H1 (cell line): ENCODE results near the gene CCDC107. TPM values are rescaled to one million over a fixed set of nuclear protein-coding genes. Genes with fewer than 3 reads are reported as not detected.

Source experiments
- CTCF ChIA-PET: fragments of 300-600 bp; sonication (Branson Sonifier 250); formaldehyde crosslinking; loops from one replicate; lab custom pipeline; 2021; ENCODE audit not compliant: partially characterized antibody; lab: Charles Lee
- POLR2A ChIA-PET: fragments of 300-600 bp; sonication (Branson Sonifier 250); formaldehyde crosslinking; loops from one replicate; lab custom pipeline; 2021; ENCODE audit warnings: inconsistent platforms; ENCODE audit not compliant: partially characterized antibody; lab: Charles Lee
- DNase-seq, 2 experiments: peaks; one replicate each; pipeline versions ENCODE4 v3.0.0 to v3.0.0-alpha.2; 2010 to 2022; ENCODE audit warnings: low spot score in 2 of 2, low read depth in 1 of 2, mixed read lengths in 1 of 2
- FAIRE-seq: peaks from 2 replicates; lab custom pipeline; 2011; peaks lifted over from hg19 to GRCh38; lab: Jason Lieb, UNC
- H2AFZ ChIP-seq: 2 replicates; pipeline ENCODE4 v1.8.1; 2012; ENCODE audit warnings: low read length, inconsistent platforms
- H2AK5ac ChIP-seq: 2 replicates; pipeline ENCODE4 v1.6.1; 2013; ENCODE audit warnings: low read depth, low read length
- H2BK120ac ChIP-seq: replicated peaks from 2 replicates; pipeline ENCODE3; 2013; ENCODE audit warnings: low read depth, low read length, inconsistent platforms
- H2BK12ac ChIP-seq: 2 replicates; pipeline ENCODE4 v1.6.1; 2013; ENCODE audit warnings: low read depth, low read length
- H2BK15ac ChIP-seq: 2 replicates; pipeline ENCODE4 v1.6.1; 2013; ENCODE audit warnings: low read length
- H2BK20ac ChIP-seq: 2 replicates; pipeline ENCODE4 v1.6.1; 2013; ENCODE audit warnings: low read length
- H2BK5ac ChIP-seq: 2 replicates; pipeline ENCODE4 v1.6.1; 2013; ENCODE audit warnings: low read depth, low read length
- H3K14ac ChIP-seq: 2 replicates; pipeline ENCODE4 v1.6.1; 2013; ENCODE audit warnings: inconsistent platforms; ENCODE audit not compliant: insufficient read length
- H3K18ac ChIP-seq: 2 replicates; pipeline ENCODE4 v1.6.1; 2013; ENCODE audit warnings: low read length; ENCODE audit errors: extremely low read depth
- H3K23ac ChIP-seq: 2 replicates; pipeline ENCODE4 v1.6.1; 2013; ENCODE audit warnings: inconsistent platforms; ENCODE audit not compliant: insufficient read length
- H3K23me2 ChIP-seq: 2 replicates; pipeline ENCODE4 v1.6.1; 2013; ENCODE audit warnings: low read depth, low read length
- H3K27ac ChIP-seq: 2 replicates; pipeline ENCODE4 v1.6.1; 2011; ENCODE audit warnings: low read depth, low read length, inconsistent platforms
- H3K27me3 ChIP-seq, 4 experiments: replicated peaks in 1 of 4; 1 replicate in 1 of 4; 2 replicates in 3 of 4; pipeline versions ENCODE4 v1.6.1 to v1.8.1; 2011 to 2013; ENCODE audit warnings: low read length in 3 of 4, mild to moderate bottlenecking in 3 of 4, inconsistent platforms in 2 of 4, mixed read lengths in 2 of 4, moderate library complexity in 1 of 4; ENCODE audit not compliant: control insufficient read depth in 3 of 4, insufficient read depth in 3 of 4; ENCODE audit errors: extremely low read depth in 1 of 4
- H3K36me3 ChIP-seq, 4 experiments: 2 replicates each; pipeline versions ENCODE4 v1.6.1 to v1.8.1; 2011 to 2013; ENCODE audit warnings: mild to moderate bottlenecking in 4 of 4, low read length in 3 of 4, moderate library complexity in 2 of 4, control low read depth in 1 of 4, inconsistent platforms in 1 of 4; ENCODE audit not compliant: insufficient read depth in 4 of 4, control insufficient read depth in 2 of 4
- H3K4ac ChIP-seq: replicated peaks from 2 replicates; pipeline ENCODE3; 2013; ENCODE audit warnings: low read length, low read depth, mixed read lengths, inconsistent platforms; ENCODE audit not compliant: insufficient read length
- H3K4me1 ChIP-seq, 4 experiments: replicated peaks in 1 of 4; 1 replicate in 1 of 4; 2 replicates in 3 of 4; pipeline versions ENCODE4 v1.6.1 to v1.8.1; 2011 to 2013; ENCODE audit warnings: low read length in 3 of 4, inconsistent platforms in 2 of 4, mixed read lengths in 1 of 4; ENCODE audit not compliant: insufficient read depth in 4 of 4, control insufficient read depth in 3 of 4
- H3K4me2 ChIP-seq, 2 experiments: 2 replicates each; pipeline versions ENCODE4 v1.6.1 to v1.8.1; 2011 to 2013; ENCODE audit warnings: low read depth in 2 of 2, low read length in 2 of 2, control low read depth in 1 of 2, inconsistent platforms in 1 of 2, mild to moderate bottlenecking in 1 of 2; ENCODE audit not compliant: insufficient read depth in 1 of 2
- H3K4me3 ChIP-seq, 4 experiments: fragments of 200-600, 300-600 bp in 1 of 4; sonication (generic), shearing (Covaris generic), sonication (Bioruptor Twin) in 1 of 4; 2 replicates each; pipeline versions ENCODE4 v1.5.1 to v1.8.1; 2011 to 2016; ENCODE audit warnings: low read length in 4 of 4, low read depth in 3 of 4, control low read depth in 2 of 4, inconsistent platforms in 2 of 4, mild to moderate bottlenecking in 2 of 4, mixed read lengths in 1 of 4, moderate library complexity in 1 of 4; ENCODE audit not compliant: insufficient read depth in 2 of 4; ENCODE audit errors: extremely low read depth in 1 of 4
- H3K56ac ChIP-seq: replicated peaks from 2 replicates; pipeline ENCODE3; 2013; ENCODE audit warnings: low read depth, mild to moderate bottlenecking, mixed read lengths, low read length, inconsistent platforms; ENCODE audit not compliant: insufficient read length
- H3K79me1 ChIP-seq: 2 replicates; pipeline ENCODE4 v1.6.1; 2013; ENCODE audit warnings: low read depth, low read length, control low read depth
- H3K79me2 ChIP-seq, 2 experiments: 2 replicates each; pipeline versions ENCODE4 v1.6.1 to v1.8.1; 2012 to 2013; ENCODE audit warnings: low read length in 2 of 2, mild to moderate bottlenecking in 2 of 2, inconsistent platforms in 1 of 2; ENCODE audit not compliant: insufficient read depth in 2 of 2, control insufficient read depth in 1 of 2
- H3K9ac ChIP-seq, 4 experiments: replicated peaks in 1 of 4; 1 replicate in 1 of 4; 2 replicates in 3 of 4; pipeline versions ENCODE4 v1.6.1 to v1.8.1; 2011 to 2013; ENCODE audit warnings: low read depth in 3 of 4, low read length in 3 of 4, control low read depth in 2 of 4, mild to moderate bottlenecking in 2 of 4, moderate library complexity in 2 of 4, inconsistent platforms in 1 of 4; ENCODE audit errors: extremely low read depth in 1 of 4
- H3K9me3 ChIP-seq, 2 experiments: 2 replicates each; pipeline versions ENCODE4 v1.6.1 to v1.8.1; 2012 to 2013; ENCODE audit warnings: mild to moderate bottlenecking in 2 of 2, moderate library complexity in 2 of 2, control low read depth in 1 of 2, inconsistent platforms in 1 of 2, low read depth in 1 of 2, low read length in 1 of 2, mixed read lengths in 1 of 2; ENCODE audit not compliant: insufficient read depth in 2 of 2
- H4K20me1 ChIP-seq, 2 experiments: replicated peaks in 1 of 2; 2 replicates each; pipeline versions ENCODE3 to v1.8.1; 2011 to 2013; ENCODE audit warnings: inconsistent platforms in 2 of 2, low read length in 2 of 2, mild to moderate bottlenecking in 1 of 2; ENCODE audit not compliant: insufficient read depth in 2 of 2, control insufficient read depth in 1 of 2
- H4K5ac ChIP-seq: 2 replicates; pipeline ENCODE4 v1.6.1; 2013; ENCODE audit warnings: low read length, low read depth, mixed read lengths, inconsistent platforms; ENCODE audit not compliant: insufficient read length
- H4K8ac ChIP-seq: 2 replicates; pipeline ENCODE4 v1.8.0; 2013; ENCODE audit warnings: mild to moderate bottlenecking, moderate library complexity, low read length, inconsistent platforms; ENCODE audit not compliant: insufficient read depth; ENCODE audit errors: extremely low read depth
- H4K91ac ChIP-seq: replicated peaks from 2 replicates; pipeline ENCODE3; 2013; ENCODE audit warnings: low read length, mixed read lengths, inconsistent platforms; ENCODE audit not compliant: insufficient read length
- EP300 ChIP-seq, 2 experiments: IDR thresholded peaks; 1 replicate in 1 of 2; 2 replicates in 1 of 2; pipeline ENCODE4 v1.6.1; 2011 to 2012; ENCODE audit warnings: low read depth in 2 of 2, low read length in 2 of 2, mild to moderate bottlenecking in 2 of 2, borderline replicate concordance in 1 of 2, inconsistent platforms in 1 of 2, moderate library complexity in 1 of 2
- JUND ChIP-seq: IDR thresholded peaks from 2 replicates; pipeline ENCODE4 v1.6.1; 2011; ENCODE audit warnings: mild to moderate bottlenecking, improper control_type of control experiment, low read length
- PHF8 ChIP-seq: fragments of 200-600 bp; sonication (generic); conservative IDR thresholded peaks from 2 replicates; pipeline ENCODE4 v1.7.1; 2012; ENCODE audit warnings: low read depth, mild to moderate bottlenecking, inconsistent platforms, low read length, moderate library complexity
- YY1 ChIP-seq: IDR thresholded peaks from 2 replicates; pipeline ENCODE4 v1.6.1; 2011; ENCODE audit warnings: low read depth, mild to moderate bottlenecking, low read length
- WGBS, 2 experiments: shearing (Covaris generic) in 1 of 2; methylation state at CpG; one replicate each; pipeline versions ENCODE4 v1.1.6 to v1.1.7; 2013 to 2015; ENCODE audit warnings: low lambda C conversion rate in 2 of 2, mixed read lengths in 2 of 2, inconsistent platforms in 1 of 2, low coverage in 1 of 2, missing lambda C conversion rate in 1 of 2; ENCODE audit not compliant: insufficient replicate concordance in 2 of 2, insufficient coverage in 1 of 2, insufficient read length in 1 of 2; ENCODE audit errors: extremely low coverage in 1 of 2, missing lambda C conversion rate in 1 of 2; 5-methylcytosine and 5-hydroxymethylcytosine counted together
- polyA plus RNA-seq, 7 experiments: library from polyadenylated mRNA; depleted of rRNA in 3 of 7; stranded (reverse) in 5 of 7; unstranded in 2 of 7; fragments of >200 nt in 5 of 7; fragments of 200-250 nt in 2 of 7; gene quantifications; 1 replicate in 5 of 7; 2 replicates in 1 of 7; 4 replicates in 1 of 7; pipeline versions ENCODE4 v1.2.1 to v1.2.3, GENCODE V29; 2011 to 2013; ENCODE audit warnings: missing spikeins in 2 of 7, mixed read lengths in 2 of 7
- total RNA-seq: library from RNA; stranded (reverse); fragmentation: NEBNext Ultra II Directional; extraction: Animal tissue kit (Norgen Biotek cat#: 25700); gene quantifications from 2 replicates; pipeline ENCODE4 v1.2.1, GENCODE V29; 2021

Gene CCDC107
- total and polyA plus RNA-seq, 2 of the 8 experiments (the other 6 are each of a cell fraction or from before 2014, with no cell fraction given): 8.2 to 9.0 TPM

DNA sequence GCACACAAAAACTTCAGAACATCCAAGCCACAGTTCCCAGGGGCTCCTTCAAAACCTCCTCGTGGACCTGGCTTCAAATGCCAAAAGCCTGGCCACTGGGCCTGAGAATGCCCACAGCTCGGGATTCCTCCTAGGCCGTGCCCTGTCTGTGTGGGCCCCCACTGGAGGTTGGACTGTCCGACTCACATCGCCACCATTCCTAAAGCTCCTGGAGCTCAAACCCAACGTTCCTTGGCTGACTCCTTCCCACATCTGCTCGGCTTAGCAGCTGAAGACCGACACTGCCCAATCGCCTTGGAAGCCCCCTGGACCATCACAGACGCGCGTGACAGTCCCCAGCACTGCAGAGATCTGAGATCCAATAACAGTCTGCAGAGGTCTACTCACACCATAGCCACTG, 15.0 kb upstream of the CCDC107 start:
- Histone ChIP-seq H2AK5ac (no peak overlapping the region), H3K79me1 (no peaks in the 10 kb centered on the region), H3K4me1 (no peaks in the 10 kb centered on the region), H3K4me3 (no peak overlapping the region), H4K91ac (no peak overlapping the region), H2BK5ac (no peak overlapping the region), H2BK15ac (no peak overlapping the region), H3K4me2 (no peak overlapping the region), H3K18ac (no peak overlapping the region), H4K5ac (no peak overlapping the region), H3K14ac (no peak overlapping the region), H3K79me2 (no peaks in the 10 kb centered on the region), H3K56ac (no peak overlapping the region), H3K36me3 (no peaks in the 10 kb centered on the region; a peak in 2 of 8 replicates), H2AFZ (no peak overlapping the region), H3K4ac (no peak overlapping the region), H4K8ac (no peak overlapping the region), H4K20me1 (no peaks in the 10 kb centered on the region), H3K9me3 (peaks cover 0 to 2% of the 10 kb centered on the region in 2 experiments; a peak in 1 of 4 replicates), H3K9ac (no peak overlapping the region), H3K23me2 (peaks cover 8% of the 10 kb centered on the region; the same call in 1 of the 2 replicates), H2BK20ac (no peak overlapping the region), H3K27me3 (no peaks in the 10 kb centered on the region), H3K27ac (no peak overlapping the region), H2BK120ac (no peak overlapping the region), H3K23ac (no peak overlapping the region), H2BK12ac (no peak overlapping the region)
- ChIA-PET POLR2A (interaction anchor here (1.7 kb wide), 1 partner anchor 14 kb away, joined by 3 read pairs; no protein-coding TSS in a partner anchor), CTCF (interaction anchor here (0.8 to 2.1 kb wide), 6 partner anchors 15 to 165 kb away, joined by 3 to 6 read pairs (median 4); no protein-coding TSS in a partner anchor)
- TF ChIP-seq YY1 (no peak), PHF8 (no peak), JUND (no peak), EP300 (IDR thresholded peaks at IDR 0.05; ENCODE audit: borderline replicate concordance in 1 of 2, low read depth in 2 of 2, low read length in 2 of 2) (no peak)
- no peak for FAIRE-seq
- 96% methylated on average over 12 of the region's 12 CpGs; no CpG with 5 or more reads in 1 of the 2 experiments for WGBS, 2 experiments
- DNase-seq: no peak
